Measurements from ENCODE around the gene HNRNPF.

The HNRNPF gene

GRCh38 chr10:43380610-43381222 lies 28.3 kb downstream of the HNRNPF start:
- H3K27ac ChIP-seq: no peak overlapping the region
- no peaks in the 10 kb centered on the region for H3K4me1 ChIP-seq (ENCODE audit: control insufficient read depth in 1 of 2, insufficient read depth in 1 of 2, low read depth in 1 of 2, low read length in 1 of 2)
- H3K27me3 ChIP-seq: no peaks in the 10 kb centered on the region
- H3K9me3 ChIP-seq: no peaks in the 10 kb centered on the region
- peaks cover 9% of the 10 kb centered on the region for H3K36me3 ChIP-seq
- H3K4me3 ChIP-seq (ENCODE audit: low read depth in 1 of 2, low read length in 1 of 2): no peak overlapping the region
- no peak for TF ChIP-seq CTCF (IDR thresholded peaks at IDR 0.05)

- no peak overlapping the region for H3K4me3 ChIP-seq (ENCODE audit: low read depth in 1 of 2, low read length in 1 of 2)
These were observed 31.5 kb downstream of the HNRNPF start for GRCh38 chr10:43377424-43377883.

GRCh38 chr10:43376828-43377423 lies 32.1 kb downstream of the HNRNPF start:
- H3K27ac ChIP-seq: no peak overlapping the region
- H3K36me3 ChIP-seq: no peaks in the 10 kb centered on the region
- H3K4me3 ChIP-seq (ENCODE audit: low read depth in 1 of 2, low read length in 1 of 2): no peak overlapping the region
- no peaks in the 10 kb centered on the region for H3K27me3 ChIP-seq
- no peaks in the 10 kb centered on the region for H3K9me3 ChIP-seq
- no peak for TF ChIP-seq CTCF (IDR thresholded peaks at IDR 0.05)
- no peaks in the 10 kb centered on the region for H3K4me1 ChIP-seq (ENCODE audit: control insufficient read depth in 1 of 2, insufficient read depth in 1 of 2, low read depth in 1 of 2, low read length in 1 of 2)

More at GRCh38 chr10:43377424-43377883, 31.5 kb downstream of the HNRNPF start:
- Histone ChIP-seq H3K36me3 (no peaks in the 10 kb centered on the region), H3K9me3 (no peaks in the 10 kb centered on the region), H3K27ac (no peak overlapping the region), H3K27me3 (no peaks in the 10 kb centered on the region), H3K4me1 (ENCODE audit: control insufficient read depth in 1 of 2, insufficient read depth in 1 of 2, low read depth in 1 of 2, low read length in 1 of 2) (no peaks in the 10 kb centered on the region)
- TF ChIP-seq CTCF (IDR thresholded peaks at IDR 0.05): no peak

GRCh38 chr10:43376046-43376635 lies 32.8 kb downstream of the HNRNPF start:
- H3K27me3 ChIP-seq: no peaks in the 10 kb centered on the region
- no peaks in the 10 kb centered on the region for H3K4me1 ChIP-seq (ENCODE audit: control insufficient read depth in 1 of 2, insufficient read depth in 1 of 2, low read depth in 1 of 2, low read length in 1 of 2)
- no peak overlapping the region for H3K4me3 ChIP-seq (ENCODE audit: low read depth in 1 of 2, low read length in 1 of 2)
- no peak for TF ChIP-seq CTCF (IDR thresholded peaks at IDR 0.05)
- no peak overlapping the region for H3K27ac ChIP-seq
- no peaks in the 10 kb centered on the region for H3K9me3 ChIP-seq
- no peaks in the 10 kb centered on the region for H3K36me3 ChIP-seq

GRCh38 chr10:43375401-43376020 lies 33.5 kb downstream of the HNRNPF start:
- no peaks in the 10 kb centered on the region for H3K27me3 ChIP-seq
- H3K36me3 ChIP-seq: no peaks in the 10 kb centered on the region
- H3K4me3 ChIP-seq (ENCODE audit: low read depth in 1 of 2, low read length in 1 of 2): no peak overlapping the region
- no peaks in the 10 kb centered on the region for H3K9me3 ChIP-seq
- no peak overlapping the region for H3K27ac ChIP-seq
- no peak for TF ChIP-seq CTCF (IDR thresholded peaks at IDR 0.05)
- no peaks in the 10 kb centered on the region for H3K4me1 ChIP-seq (ENCODE audit: control insufficient read depth in 1 of 2, insufficient read depth in 1 of 2, low read depth in 1 of 2, low read length in 1 of 2)

Measured in neutrophil (primary cell).